ENCODE results near the gene GLT6D1. TPM values are rescaled to one million over a fixed set of nuclear protein-coding genes. Genes with fewer than 3 reads are reported as not detected.
A peak's percentile ranks its signal among the peaks of the same experiment; 100 is the strongest.

The GLT6D1 gene
- polyA plus RNA-seq, 3 donors: not detected

GRCh38 chr9:135612437-135612836, 26.9 kb downstream of the GLT6D1 start:
- no peak for DNase-seq (ENCODE audit: extremely low read depth in 1 of 11, low read depth in 9 of 11, low spot score in 4 of 11)

DNA sequence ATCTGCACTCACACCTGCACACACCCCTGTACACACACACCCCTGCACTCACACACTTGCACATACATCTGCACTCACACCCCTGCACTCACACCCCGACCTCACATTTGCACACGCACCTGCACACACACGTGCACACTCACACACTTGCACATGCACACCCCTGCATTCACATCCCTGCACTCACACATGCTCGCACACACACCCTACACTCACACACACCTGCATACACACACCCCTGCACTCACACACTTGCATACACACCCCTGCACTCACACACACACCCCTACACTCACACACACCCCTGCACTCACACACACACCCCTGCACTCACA, 27.5 kb downstream of the GLT6D1 start:
- no peak for DNase-seq (ENCODE audit: extremely low read depth in 1 of 11, low read depth in 9 of 11, low spot score in 4 of 11)

- no peak for DNase-seq (ENCODE audit: extremely low read depth in 1 of 11, low read depth in 9 of 11, low spot score in 4 of 11)
These were observed 28.0 kb downstream of the GLT6D1 start for GRCh38 chr9:135611142-135611874.

- no peak for DNase-seq (ENCODE audit: extremely low read depth in 1 of 11, low read depth in 9 of 11, low spot score in 4 of 11)
These were observed 28.8 kb downstream of the GLT6D1 start for GRCh38 chr9:135610290-135611141.

- no peak for DNase-seq (ENCODE audit: extremely low read depth in 1 of 11, low read depth in 9 of 11, low spot score in 4 of 11)
These were observed 29.9 kb downstream of the GLT6D1 start for GRCh38 chr9:135609366-135609955.

- no peak for DNase-seq (ENCODE audit: extremely low read depth in 1 of 11, low read depth in 9 of 11, low spot score in 4 of 11)
These were observed 30.4 kb downstream of the GLT6D1 start for GRCh38 chr9:135608999-135609317.

GRCh38 chr9:135608294-135608998, 30.9 kb downstream of the GLT6D1 start:
- DNase-seq (ENCODE audit: extremely low read depth in 1 of 11, low read depth in 9 of 11, low spot score in 4 of 11): no peak

GRCh38 chr9:135607401-135608293, 31.7 kb downstream of the GLT6D1 start:
- DNase-seq (ENCODE audit: extremely low read depth in 1 of 11, low read depth in 9 of 11, low spot score in 4 of 11): no peak

DNA sequence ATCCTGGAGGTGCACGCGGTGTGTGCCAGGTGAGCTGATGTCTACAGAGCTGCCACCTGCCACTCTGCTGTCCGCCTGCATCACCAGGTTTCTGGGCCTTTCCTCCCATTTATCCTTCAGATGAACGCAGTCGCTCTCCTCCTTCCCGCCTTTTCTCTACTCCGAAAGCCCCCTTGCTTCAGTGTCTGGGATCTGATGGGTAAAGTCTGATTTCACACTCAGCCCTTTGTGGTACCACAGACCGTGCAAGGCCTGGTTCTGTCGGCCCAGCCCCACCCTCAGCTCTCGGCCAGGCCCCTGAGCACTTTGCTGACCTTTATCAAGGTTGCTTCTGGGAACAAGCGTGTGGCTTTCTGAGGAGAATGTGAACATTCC, 32.5 kb downstream of the GLT6D1 start:
- no peak for DNase-seq (ENCODE audit: extremely low read depth in 1 of 11, low read depth in 9 of 11, low spot score in 4 of 11)

GRCh38 chr9:135605238-135605781, 34.0 kb downstream of the GLT6D1 start:
- no peak for DNase-seq (ENCODE audit: extremely low read depth in 1 of 11, low read depth in 9 of 11, low spot score in 4 of 11)

DNA sequence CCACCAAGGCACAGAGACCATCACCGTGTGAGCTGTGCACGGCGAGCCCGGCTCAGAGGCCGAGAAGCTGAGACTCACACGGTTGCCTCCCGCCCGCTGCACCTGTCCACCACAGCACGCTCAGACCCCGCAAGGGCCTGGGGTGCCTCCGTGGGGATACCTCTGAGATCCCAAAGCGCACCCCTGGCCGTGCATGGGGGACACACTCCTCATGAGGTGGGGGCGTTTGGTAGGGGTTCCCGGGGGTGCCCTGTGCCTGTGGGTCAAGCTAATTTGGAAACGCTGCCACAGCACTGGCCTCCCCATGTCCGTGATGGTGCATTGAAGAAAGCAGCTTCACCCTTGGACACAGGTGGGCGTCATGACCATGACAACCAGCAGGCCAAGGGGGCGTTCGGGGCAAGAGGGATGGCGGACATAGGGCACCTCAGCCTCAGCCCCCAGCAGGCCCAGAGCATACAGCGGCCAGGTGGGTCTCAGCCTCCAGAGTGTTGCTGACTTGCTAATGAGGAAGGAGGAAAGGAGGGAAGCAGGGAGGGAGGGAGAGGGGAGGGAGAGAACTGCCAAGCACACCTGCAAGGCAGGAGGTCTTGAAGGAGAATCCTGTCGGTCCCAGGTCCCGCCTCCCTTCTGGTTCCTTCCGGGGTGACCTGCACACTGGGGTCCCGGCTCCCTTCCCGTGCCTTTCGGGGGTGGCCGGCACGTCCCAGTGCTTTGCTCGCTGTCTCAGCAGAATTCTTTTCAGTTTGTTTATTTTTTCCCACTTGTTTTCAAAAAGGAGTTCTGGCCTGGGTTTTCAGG, 34.7 kb downstream of the GLT6D1 start:
- DNase-seq (ENCODE audit: extremely low read depth in 1 of 11, low read depth in 9 of 11, low spot score in 4 of 11): peak in 1 of 11 donors; percentile 3

DNA sequence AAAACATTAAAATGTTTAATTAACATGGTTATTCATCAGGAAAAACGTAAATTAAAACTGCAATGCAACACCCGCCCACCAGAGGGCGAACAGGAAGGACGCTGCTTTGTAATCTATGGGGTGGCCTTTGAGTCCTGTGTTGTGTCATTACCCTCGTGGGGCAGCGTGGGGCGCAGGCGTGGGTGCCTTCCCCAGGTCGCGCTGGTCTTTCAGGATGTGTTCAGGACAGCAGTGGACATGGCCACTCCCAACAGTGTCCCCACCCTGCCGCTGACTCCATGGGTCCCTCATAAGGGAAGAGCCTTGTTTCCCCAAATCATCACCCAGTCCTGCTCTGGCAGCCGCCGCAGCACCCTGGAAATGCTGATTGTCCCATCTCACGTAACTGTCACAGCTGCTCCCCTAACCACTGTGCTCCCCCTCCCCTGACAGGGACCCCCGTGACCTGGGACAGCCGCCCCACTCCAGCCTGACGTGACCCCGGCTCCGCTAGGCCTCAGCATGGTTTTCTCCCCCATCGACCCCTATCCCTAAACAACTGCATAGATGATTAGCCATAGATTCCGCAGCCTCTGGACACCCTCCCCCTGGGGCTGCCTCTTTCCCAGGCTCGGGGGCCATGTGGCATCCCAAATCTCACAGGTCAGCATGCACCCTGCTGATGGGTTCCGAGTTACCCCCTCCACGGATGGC, 36.4 kb downstream of the GLT6D1 start:
- DNase-seq (ENCODE audit: extremely low read depth in 1 of 11, low read depth in 9 of 11, low spot score in 4 of 11): no peak

- DNase-seq (ENCODE audit: extremely low read depth in 1 of 11, low read depth in 9 of 11, low spot score in 4 of 11): no peak
These were observed 37.4 kb downstream of the GLT6D1 start for GRCh38 chr9:135601988-135602387.

- DNase-seq (ENCODE audit: extremely low read depth in 1 of 11, low read depth in 9 of 11, low spot score in 4 of 11): no peak
These were observed 39.0 kb downstream of the GLT6D1 start for GRCh38 chr9:135600296-135600817.

DNA sequence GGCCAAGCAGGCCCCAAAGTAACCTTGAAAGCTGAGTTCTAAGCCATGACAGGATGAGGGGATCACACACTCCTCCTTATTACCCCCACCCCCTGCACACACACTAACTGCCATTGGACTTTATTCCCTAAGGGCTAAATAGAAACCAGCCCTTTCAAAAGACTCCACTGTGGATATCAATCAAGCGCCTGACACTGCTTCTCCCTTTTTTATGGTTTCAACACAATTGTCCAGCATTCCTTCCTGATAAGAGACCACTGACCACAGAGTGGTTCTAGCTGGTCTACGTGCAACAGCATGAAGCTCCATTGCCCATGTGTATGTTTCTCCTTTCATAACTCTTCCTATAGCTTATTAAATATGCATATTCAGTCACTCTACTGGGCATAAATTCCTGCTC, 43.1 kb downstream of the GLT6D1 start:
- DNase-seq (ENCODE audit: extremely low read depth in 1 of 11, low read depth in 9 of 11, low spot score in 4 of 11): no peak

- no peak for DNase-seq (ENCODE audit: extremely low read depth in 1 of 11, low read depth in 9 of 11, low spot score in 4 of 11)
These were observed 46.7 kb downstream of the GLT6D1 start for GRCh38 chr9:135592625-135593024.

DNA sequence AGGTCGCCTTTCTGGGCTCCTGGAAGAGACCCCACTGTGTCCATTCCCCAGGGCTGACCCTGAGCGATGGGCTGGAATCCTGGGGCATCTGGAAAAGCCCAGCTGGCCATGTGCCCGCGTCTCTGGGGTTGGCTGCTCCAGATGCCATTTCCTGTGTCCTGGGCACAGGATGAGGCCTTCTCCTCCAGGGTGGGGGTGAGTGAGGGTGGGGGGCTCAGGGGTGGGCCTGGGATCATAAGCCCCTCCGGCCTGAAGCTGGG, 47.1 kb downstream of the GLT6D1 start:
- no peak for DNase-seq (ENCODE audit: extremely low read depth in 1 of 11, low read depth in 9 of 11, low spot score in 4 of 11)
